OCI-LY1 (cell line): ENCODE measurements around the gene SPAG9.
"Not testable (repeated sequence)": the region's sequence is repeated elsewhere in the genome, so short reads cannot be mapped to it uniquely, and the experiment has no call there.

Source experiments
- CTCF ChIP-seq: fragments of 200-600 bp; sonication (generic), shearing (Covaris generic); IDR thresholded peaks from 2 replicates; pipeline ENCODE4 v1.5.1; 2017; ENCODE audit warnings: mild to moderate bottlenecking, antibody characterized with exemption, low read length, moderate library complexity, mixed read lengths
- EZH2 ChIP-seq: fragments of 200-600 bp; sonication (generic), shearing (Covaris generic); IDR thresholded peaks from 2 replicates; pipeline ENCODE4 v1.8.0; 2017; ENCODE audit warnings: borderline replicate concordance, mixed run types, mild to moderate bottlenecking, antibody characterized with exemption, low read length, moderate library complexity, mixed read lengths

GRCh38 chr17:51122473-51123115 lies 1.9 kb upstream of the SPAG9 start:
- not testable (repeated sequence) for TF ChIP-seq CTCF, EZH2
